Transverse colon (tissue), 4 donors: Measurements from ENCODE around the gene EXOSC1. TPM values are rescaled to one million over a fixed set of nuclear protein-coding genes. Genes with fewer than 3 reads are reported as not detected.

Experiments used
- DNase-seq: peaks from one replicate; pipeline ENCODE4 v3.0.0-alpha.2; 2019
- H3K27ac ChIP-seq, 4 donors: fragments of 200-600 bp; sonication (generic); 2 replicates each; pipeline ENCODE4 v1.5.1; 2016 to 2018; ENCODE audit warnings: inconsistent platforms in 4 of 4
- H3K27me3 ChIP-seq: fragments of 200-600 bp; sonication (generic); 2 replicates; pipeline ENCODE4 v1.5.1; 2017; ENCODE audit warnings: inconsistent platforms
- H3K36me3 ChIP-seq, 4 donors: fragments of 200-600 bp; sonication (generic); 2 replicates each; pipeline ENCODE4 v1.5.1; 2017 to 2019; ENCODE audit warnings: inconsistent platforms in 4 of 4
- H3K4me1 ChIP-seq, 4 donors: fragments of 200-600 bp; sonication (generic); 2 replicates each; pipeline ENCODE4 v1.5.1; 2017 to 2020; ENCODE audit warnings: inconsistent platforms in 4 of 4
- H3K4me3 ChIP-seq, 4 donors: fragments of 200-600 bp; sonication (generic); 1 replicate in 1 of 4; 2 replicates in 3 of 4; pipeline versions ENCODE4 v1.5.1 to v1.6.1; 2017 to 2019; ENCODE audit warnings: inconsistent platforms in 4 of 4
- H3K9me3 ChIP-seq, 2 donors: fragments of 200-600 bp; sonication (generic); 2 replicates each; pipeline ENCODE4 v1.5.1; 2017 to 2019; ENCODE audit warnings: inconsistent platforms in 2 of 2
- EP300 ChIP-seq: sonication (generic); formaldehyde crosslinking; IDR thresholded peaks from one replicate; pipeline ENCODE4 v1.6.1; 2017; ENCODE audit warnings: antibody characterized with exemption, low read depth
- POLR2A ChIP-seq: fragments of 450-650 bp; IDR thresholded peaks from one replicate; pipeline ENCODE4 v1.6.1; 2016; ENCODE audit warnings: antibody characterized with exemption, mild to moderate bottlenecking, moderate library complexity
- POLR2AphosphoS5 ChIP-seq, 3 donors: sonication (generic); formaldehyde crosslinking; IDR thresholded peaks; one replicate each; pipeline ENCODE4 v1.6.1; 2016; ENCODE audit warnings: antibody characterized with exemption in 3 of 3
- WGBS, 2 donors: methylation state at CpG; one replicate each; pipeline ENCODE4 v1.1.5; 2018; ENCODE audit warnings: low coverage in 1 of 2; 5-methylcytosine and 5-hydroxymethylcytosine counted together
- in situ Hi-C, 4 donors: fragments of 200-750 bp; cut with MboI; loops; one replicate each; pipeline versions ENCODE4 v1.15.0 to v1.15.1; 2017; ENCODE audit warnings: low sequenced_read_pairs in 3 of 4, low pct_ligation_motif_present in 1 of 4, low pct_unique_long_range_greater_than_20kb in 1 of 4
- intact Hi-C: fragments of 100-400 bp; cut with DNase I; formaldehyde crosslinking; loops from one replicate; pipeline ENCODE4 v1.15.1; 2023; ENCODE audit warnings: low total_unique reads
- total RNA-seq, 4 donors: library from RNA; depleted of rRNA; stranded (reverse); fragments of >200 nt; gene quantifications; one replicate each; pipeline ENCODE4 v1.1.0, GENCODE V29; 2016
- TF ChIP-seq, protein P1 (sequence below), 5 experiments: fragments of 200-600 bp in 3 of 5; fragments of 450-650 bp in 2 of 5; sonication (generic) in 3 of 5; IDR thresholded peaks; 1 replicate in 2 of 5; 2 replicates in 3 of 5; pipeline ENCODE4 v1.5.1; 2016 to 2017; ENCODE audit warnings: antibody characterized with exemption in 5 of 5, inconsistent platforms in 3 of 5, mild to moderate bottlenecking in 2 of 5, moderate library complexity in 1 of 5

Gene EXOSC1
- total RNA-seq, 4 donors from 2014 or later, result 2.6 to 315 (median 26.1) TPM

DNA sequence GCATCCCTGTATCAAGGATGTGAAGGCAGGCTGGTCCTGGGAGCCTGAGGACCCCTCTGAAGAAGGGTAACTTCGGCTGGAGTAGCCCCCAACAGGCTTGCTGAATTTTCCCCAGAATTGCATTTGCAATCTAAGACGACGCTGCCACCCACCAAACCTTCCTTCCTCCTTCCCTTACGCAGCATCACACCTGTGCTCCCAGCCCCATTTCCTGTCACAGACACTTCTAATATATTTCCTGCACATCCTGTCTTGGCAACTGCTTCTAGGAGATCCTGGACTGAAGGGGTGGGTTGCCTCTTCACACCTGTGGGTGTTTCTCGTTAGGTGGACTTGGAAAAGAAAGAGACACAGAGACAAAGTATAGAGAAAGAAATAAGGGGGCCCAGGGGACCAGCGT, 29.2 kb downstream of the EXOSC1 start:
- Histone ChIP-seq H3K9me3 (no peaks in the 10 kb centered on the region), H3K36me3 (no peaks in the 10 kb centered on the region), H3K27me3 (no peaks in the 10 kb centered on the region), H3K4me3 (no peak overlapping the region), H3K27ac (no peak overlapping the region), H3K4me1 (peaks cover 5 to 15% (median 11%) of the 10 kb centered on the region in 4 donors)
- 65 to 100% methylated on average over 1 to 6 of the region's 6 CpGs for WGBS, 2 donors
- intact Hi-C loops (no loop called here), in situ Hi-C loops (no loop called here)
- no peak for DNase-seq
- TF ChIP-seq POLR2A, result no peak
- TF ChIP-seq, protein P1, sequence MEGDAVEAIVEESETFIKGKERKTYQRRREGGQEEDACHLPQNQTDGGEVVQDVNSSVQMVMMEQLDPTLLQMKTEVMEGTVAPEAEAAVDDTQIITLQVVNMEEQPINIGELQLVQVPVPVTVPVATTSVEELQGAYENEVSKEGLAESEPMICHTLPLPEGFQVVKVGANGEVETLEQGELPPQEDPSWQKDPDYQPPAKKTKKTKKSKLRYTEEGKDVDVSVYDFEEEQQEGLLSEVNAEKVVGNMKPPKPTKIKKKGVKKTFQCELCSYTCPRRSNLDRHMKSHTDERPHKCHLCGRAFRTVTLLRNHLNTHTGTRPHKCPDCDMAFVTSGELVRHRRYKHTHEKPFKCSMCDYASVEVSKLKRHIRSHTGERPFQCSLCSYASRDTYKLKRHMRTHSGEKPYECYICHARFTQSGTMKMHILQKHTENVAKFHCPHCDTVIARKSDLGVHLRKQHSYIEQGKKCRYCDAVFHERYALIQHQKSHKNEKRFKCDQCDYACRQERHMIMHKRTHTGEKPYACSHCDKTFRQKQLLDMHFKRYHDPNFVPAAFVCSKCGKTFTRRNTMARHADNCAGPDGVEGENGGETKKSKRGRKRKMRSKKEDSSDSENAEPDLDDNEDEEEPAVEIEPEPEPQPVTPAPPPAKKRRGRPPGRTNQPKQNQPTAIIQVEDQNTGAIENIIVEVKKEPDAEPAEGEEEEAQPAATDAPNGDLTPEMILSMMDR (IDR thresholded peaks at IDR 0.05), result no peak

DNA sequence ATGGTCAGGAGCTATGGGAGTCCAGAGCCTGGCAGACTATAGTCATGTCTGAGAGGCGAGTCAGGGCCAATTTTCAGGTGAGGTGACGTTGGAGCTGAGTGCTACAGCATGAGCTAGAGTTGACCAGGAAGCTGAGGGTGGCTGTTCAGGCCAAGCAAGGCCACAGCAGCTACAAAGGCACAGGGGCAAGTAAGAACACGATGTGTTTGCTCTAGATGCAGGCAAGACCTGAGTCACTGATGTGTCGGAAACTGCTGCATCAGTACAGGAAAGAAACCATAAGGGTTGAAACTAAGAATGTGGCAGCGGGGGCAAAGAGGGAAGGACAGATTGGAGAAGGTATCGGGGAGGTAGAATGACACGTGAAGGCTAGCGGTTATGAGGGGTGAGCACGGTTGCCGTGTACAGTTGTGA, 32.9 kb downstream of the EXOSC1 start:
- H3K27me3 ChIP-seq, result no peaks in the 10 kb centered on the region
- no peaks in the 10 kb centered on the region for H3K9me3 ChIP-seq
- intact Hi-C loops, result no loop called here
- in situ Hi-C loops, result no loop called here
- TF ChIP-seq, protein P1 (IDR thresholded peaks at IDR 0.05), result no peak
- TF ChIP-seq POLR2AphosphoS5 (IDR thresholded peaks at IDR 0.05) (no peak), POLR2A (no peak), EP300 (no peak)
- H3K36me3 ChIP-seq, result no peaks in the 10 kb centered on the region
- H3K27ac ChIP-seq, result no peak overlapping the region
- peaks cover 0 to 10% (median 7%) of the 10 kb centered on the region in 4 donors for H3K4me1 ChIP-seq
- WGBS, 2 donors, result 76 to 82% methylated on average over 9 to 10 of the region's 10 CpGs
- DNase-seq, result no peak
- no peak overlapping the region for H3K4me3 ChIP-seq

DNA sequence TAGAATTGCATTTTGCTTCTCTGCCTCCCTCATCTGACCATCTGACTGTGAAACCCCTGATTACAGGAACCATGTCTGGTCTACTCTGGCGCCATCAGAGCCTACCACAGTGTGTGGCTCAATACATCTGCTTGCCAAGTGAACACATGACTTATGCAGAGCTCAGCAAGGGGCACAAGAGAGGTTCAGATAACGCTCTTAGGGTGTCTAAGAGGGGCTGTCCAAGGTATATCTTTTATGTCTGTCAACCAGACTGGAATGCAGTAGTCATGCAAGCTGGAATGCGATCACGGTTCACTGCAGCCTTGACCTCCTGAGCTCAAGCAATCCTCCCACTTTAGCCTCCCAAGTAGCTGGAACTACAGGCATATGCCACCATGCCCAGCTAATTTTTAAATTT, 34.4 kb downstream of the EXOSC1 start:
- 82 to 92% methylated on average over 2 to 4 of the region's 4 CpGs for WGBS, 2 donors
- in situ Hi-C loops (no loop called here), intact Hi-C loops (no loop called here)
- Histone ChIP-seq H3K9me3 (no peaks in the 10 kb centered on the region), H3K27ac (no peak overlapping the region), H3K4me3 (no peak overlapping the region), H3K27me3 (no peaks in the 10 kb centered on the region), H3K36me3 (no peaks in the 10 kb centered on the region), H3K4me1 (peaks cover 0 to 16% (median 10%) of the 10 kb centered on the region in 4 donors)
- no peak for DNase-seq
- TF ChIP-seq, protein P1 (IDR thresholded peaks at IDR 0.05), result no peak
- TF ChIP-seq EP300 (no peak), POLR2A (no peak), POLR2AphosphoS5 (IDR thresholded peaks at IDR 0.05) (no peak)

DNA sequence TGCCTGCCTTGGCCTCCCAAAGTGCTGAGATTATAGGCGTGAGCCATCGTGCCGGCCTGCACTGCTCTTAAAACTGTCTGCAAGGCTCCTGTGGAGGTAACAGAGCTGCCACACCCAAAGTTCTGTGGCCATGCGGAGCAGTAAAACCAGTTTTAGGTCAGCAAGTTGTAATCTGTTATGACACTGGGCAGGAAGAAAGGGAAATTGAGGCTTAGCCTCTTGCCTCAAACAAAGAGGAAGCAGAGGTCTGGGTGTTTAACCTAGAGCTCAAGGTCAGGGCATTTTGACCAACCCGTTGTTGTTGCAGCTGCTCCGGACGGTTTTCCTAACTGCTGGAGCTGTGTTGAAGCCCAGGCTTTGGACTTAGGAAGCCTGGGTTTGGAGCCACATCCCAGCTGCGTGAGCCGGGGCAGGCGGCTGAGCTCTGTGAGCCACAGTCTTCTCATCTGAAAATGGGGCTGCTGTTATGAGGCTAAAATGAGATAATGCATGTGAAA, 37.3 kb downstream of the EXOSC1 start:
- intact Hi-C loops (no loop called here), in situ Hi-C loops (no loop called here)
- no peak for TF ChIP-seq POLR2AphosphoS5 (IDR thresholded peaks at IDR 0.05)
- no peak for TF ChIP-seq EP300
- TF ChIP-seq, protein P1 (IDR thresholded peaks at IDR 0.05), result no peak
- no peak for TF ChIP-seq POLR2A
- 60% methylated on average over 10 of the region's 10 CpGs; no CpG with 5 or more reads in 1 of the 2 donors for WGBS, 2 donors
- DNase-seq, result peak; percentile 57
- H3K9me3 ChIP-seq, result no peaks in the 10 kb centered on the region
- H3K4me3 ChIP-seq, result no peak overlapping the region
- peaks cover 0 to 16% (median 10%) of the 10 kb centered on the region in 4 donors for H3K4me1 ChIP-seq
- H3K36me3 ChIP-seq, result no peaks in the 10 kb centered on the region
- peak overlapping the region; percentile 20 to 61 (median 46) for H3K27ac ChIP-seq
- H3K27me3 ChIP-seq, result no peaks in the 10 kb centered on the region
